ENCODE measurements around the gene TMEM233.

Gene TMEM233

GRCh38 chr12:119661882-119662281 lies 68.3 kb downstream of the TMEM233 start:
- TF ChIP-seq CTCF (IDR thresholded peaks at IDR 0.05; ENCODE audit: low read depth, low read length): no peak
- no peak overlapping the region for H3K4me3 ChIP-seq (ENCODE audit: low read depth, low read length)
- H3K36me3 ChIP-seq: no peaks in the 10 kb centered on the region
- DNase-seq: no peak
- H3K27ac ChIP-seq: no peak overlapping the region
- no peaks in the 10 kb centered on the region for H3K27me3 ChIP-seq (ENCODE audit: insufficient read depth, low read depth, severe bottlenecking)
- H3K9me3 ChIP-seq (ENCODE audit: severe bottlenecking): no peaks in the 10 kb centered on the region

- Histone ChIP-seq H3K27ac (no peak overlapping the region), H3K4me3 (ENCODE audit: low read depth, low read length) (no peak overlapping the region), H3K9me3 (ENCODE audit: severe bottlenecking) (no peaks in the 10 kb centered on the region), H3K36me3 (peaks cover 7% of the 10 kb centered on the region), H3K27me3 (ENCODE audit: insufficient read depth, low read depth, severe bottlenecking) (no peaks in the 10 kb centered on the region)
- no peak for TF ChIP-seq CTCF (IDR thresholded peaks at IDR 0.05; ENCODE audit: low read depth, low read length)
- DNase-seq: no peak
Observed at GRCh38 chr12:119664642-119665041, 71.1 kb downstream of the TMEM233 start.

- no peak for TF ChIP-seq CTCF (IDR thresholded peaks at IDR 0.05; ENCODE audit: low read depth, low read length)
- no peak for DNase-seq
- Histone ChIP-seq H3K4me3 (ENCODE audit: low read depth, low read length) (no peak overlapping the region), H3K27me3 (ENCODE audit: insufficient read depth, low read depth, severe bottlenecking) (no peaks in the 10 kb centered on the region), H3K9me3 (ENCODE audit: severe bottlenecking) (no peaks in the 10 kb centered on the region), H3K27ac (no peak overlapping the region), H3K36me3 (peaks cover 14% of the 10 kb centered on the region)
Observed at GRCh38 chr12:119665164-119665929, 71.8 kb downstream of the TMEM233 start.

GRCh38 chr12:119666226-119666795 lies 72.7 kb downstream of the TMEM233 start:
- Histone ChIP-seq H3K4me3 (ENCODE audit: low read depth, low read length) (no peak overlapping the region), H3K36me3 (peaks cover 23% of the 10 kb centered on the region), H3K27me3 (ENCODE audit: insufficient read depth, low read depth, severe bottlenecking) (no peaks in the 10 kb centered on the region), H3K9me3 (ENCODE audit: severe bottlenecking) (no peaks in the 10 kb centered on the region), H3K27ac (no peak overlapping the region)
- TF ChIP-seq CTCF (IDR thresholded peaks at IDR 0.05; ENCODE audit: low read depth, low read length): no peak
- no peak for DNase-seq

- Histone ChIP-seq H3K27ac (peak overlapping the region; percentile 48), H3K36me3 (peaks cover 31% of the 10 kb centered on the region), H3K27me3 (ENCODE audit: insufficient read depth, low read depth, severe bottlenecking) (no peaks in the 10 kb centered on the region), H3K9me3 (ENCODE audit: severe bottlenecking) (no peaks in the 10 kb centered on the region), H3K4me3 (ENCODE audit: low read depth, low read length) (peak overlapping the region; percentile 60)
- DNase-seq: no peak
- no peak for TF ChIP-seq CTCF (IDR thresholded peaks at IDR 0.05; ENCODE audit: low read depth, low read length)
Observed at GRCh38 chr12:119666900-119667576, 73.5 kb downstream of the TMEM233 start.
